IPS DF 6.9 (cell line): Measurements from ENCODE around the gene KAZN.
"Not testable (repeated sequence)": the region's sequence is repeated elsewhere in the genome, so short reads cannot be mapped to it uniquely, and the experiment has no call there.

Source experiments
- DNase-seq: peaks from one replicate; pipeline ENCODE4 v3.0.0-alpha.2; 2013; ENCODE audit warnings: low read depth, low spot score
- H3K27ac ChIP-seq: one replicate; pipeline ENCODE4 v1.5.1; 2013; ENCODE audit warnings: low read length, control low read depth
- H3K27me3 ChIP-seq: 2 replicates; pipeline ENCODE4 v1.6.1; 2013; ENCODE audit warnings: mild to moderate bottlenecking, low read length; ENCODE audit not compliant: control insufficient read depth, insufficient read depth
- H3K36me3 ChIP-seq: 2 replicates; pipeline ENCODE4 v1.6.1; 2013; ENCODE audit warnings: low read length; ENCODE audit not compliant: control insufficient read depth, insufficient read depth
- H3K4me1 ChIP-seq: 2 replicates; pipeline ENCODE4 v1.6.1; 2013; ENCODE audit warnings: low read length; ENCODE audit not compliant: control insufficient read depth, insufficient read depth
- H3K4me3 ChIP-seq: 2 replicates; pipeline ENCODE4 v1.5.1; 2013; ENCODE audit warnings: mild to moderate bottlenecking, low read length
- H3K9me3 ChIP-seq: 2 replicates; pipeline ENCODE4 v1.6.1; 2013; ENCODE audit warnings: low read length, inconsistent platforms; ENCODE audit not compliant: control insufficient read depth, insufficient read depth
- WGBS: extraction: QIAGEN DNeasy Blood & Tissue Kit; methylation state at CpG from one replicate; pipeline ENCODE4 v1.1.7; 2013; ENCODE audit warnings: mixed read lengths, missing lambda C conversion rate; ENCODE audit not compliant: insufficient read length, insufficient coverage; 5-methylcytosine and 5-hydroxymethylcytosine counted together

Gene KAZN

DNA sequence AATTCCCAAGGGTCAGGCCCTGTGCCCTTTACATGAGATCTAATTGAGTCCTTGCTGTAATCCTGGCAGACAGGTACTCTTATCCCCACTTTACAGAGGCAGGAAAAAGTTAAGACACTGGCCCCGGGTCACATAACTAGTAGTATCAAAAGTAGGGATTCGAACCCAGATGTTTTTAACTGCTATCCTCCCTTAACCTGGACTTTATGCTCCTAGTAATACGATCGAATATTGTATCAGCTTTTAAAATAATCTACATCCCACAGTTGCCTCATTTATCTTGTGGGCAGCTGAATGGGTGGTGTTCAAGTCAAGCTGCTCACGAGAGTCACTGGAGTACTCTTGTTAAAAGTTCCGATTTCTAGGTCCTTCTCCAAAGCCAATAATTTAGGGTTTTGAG lies 529.6 kb downstream of the KAZN start:
- no peaks in the 10 kb centered on the region for H3K36me3 ChIP-seq
- no peaks in the 10 kb centered on the region for H3K27me3 ChIP-seq
- WGBS = no CpG with 5 or more reads among the region's 6 CpGs
- no peak overlapping the region for H3K4me3 ChIP-seq
- no peaks in the 10 kb centered on the region for H3K4me1 ChIP-seq
- DNase-seq = no peak
- no peaks in the 10 kb centered on the region for H3K9me3 ChIP-seq
- H3K27ac ChIP-seq = no peak overlapping the region

- H3K9me3 ChIP-seq = no peaks in the 10 kb centered on the region
- no peaks in the 10 kb centered on the region for H3K27me3 ChIP-seq
- H3K27ac ChIP-seq = no peak overlapping the region
- H3K4me3 ChIP-seq = no peak overlapping the region
- H3K4me1 ChIP-seq = no peaks in the 10 kb centered on the region
- no CpG with 5 or more reads among the region's 18 CpGs for WGBS
- H3K36me3 ChIP-seq = no peaks in the 10 kb centered on the region
- DNase-seq = no peak
These were observed 530.2 kb downstream of the KAZN start for GRCh38 chr1:15128520-15129313.

DNA sequence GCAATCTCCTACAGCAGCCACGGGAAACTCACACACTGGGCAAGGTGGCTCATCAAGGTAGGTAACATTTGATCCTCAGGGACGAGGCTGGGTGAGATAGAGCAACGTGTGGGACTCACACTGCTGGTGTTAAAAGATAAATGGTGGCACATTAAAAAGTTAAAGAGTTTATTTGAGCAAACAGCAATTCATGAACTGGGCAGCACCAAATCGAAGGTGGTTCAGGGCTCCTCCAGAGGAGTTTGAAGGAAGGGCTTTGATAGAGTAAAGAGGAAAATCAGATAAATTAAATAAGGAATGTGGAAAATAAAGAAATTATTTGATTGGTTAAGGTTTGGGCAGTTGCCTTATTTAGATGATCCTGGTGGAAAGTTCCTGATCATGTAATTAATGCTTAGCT lies 531.5 kb downstream of the KAZN start:
- no peaks in the 10 kb centered on the region for H3K36me3 ChIP-seq
- H3K9me3 ChIP-seq = no peaks in the 10 kb centered on the region
- 0 out of 2 replicates have a peak, but pooled peaks cover 1% of the 10 kb centered on the region for H3K4me1 ChIP-seq
- no peak overlapping the region for H3K4me3 ChIP-seq
- no peak overlapping the region for H3K27ac ChIP-seq
- no peak for DNase-seq
- no CpG with 5 or more reads among the region's 4 CpGs for WGBS
- H3K27me3 ChIP-seq = no peaks in the 10 kb centered on the region

GRCh38 chr1:15130607-15131006 lies 532.1 kb downstream of the KAZN start:
- Histone ChIP-seq H3K27me3 (no peaks in the 10 kb centered on the region), H3K36me3 (no peaks in the 10 kb centered on the region), H3K4me3 (no peak overlapping the region), H3K4me1 (0 out of 2 replicates have a peak, but pooled peaks cover 1% of the 10 kb centered on the region), H3K9me3 (no peaks in the 10 kb centered on the region), H3K27ac (no peak overlapping the region)
- DNase-seq = no peak
- WGBS = no CpG with 5 or more reads among the region's 3 CpGs

- DNase-seq = no peak
- 0 out of 2 replicates have a peak, but pooled peaks cover 1% of the 10 kb centered on the region for H3K4me1 ChIP-seq
- no CpG with 5 or more reads among the region's 2 CpGs for WGBS
- H3K27ac ChIP-seq = no peak overlapping the region
- no peaks in the 10 kb centered on the region for H3K9me3 ChIP-seq
- H3K36me3 ChIP-seq = no peaks in the 10 kb centered on the region
- no peaks in the 10 kb centered on the region for H3K27me3 ChIP-seq
- H3K4me3 ChIP-seq = no peak overlapping the region
These were observed 534.5 kb downstream of the KAZN start for GRCh38 chr1:15132965-15133364.

DNA sequence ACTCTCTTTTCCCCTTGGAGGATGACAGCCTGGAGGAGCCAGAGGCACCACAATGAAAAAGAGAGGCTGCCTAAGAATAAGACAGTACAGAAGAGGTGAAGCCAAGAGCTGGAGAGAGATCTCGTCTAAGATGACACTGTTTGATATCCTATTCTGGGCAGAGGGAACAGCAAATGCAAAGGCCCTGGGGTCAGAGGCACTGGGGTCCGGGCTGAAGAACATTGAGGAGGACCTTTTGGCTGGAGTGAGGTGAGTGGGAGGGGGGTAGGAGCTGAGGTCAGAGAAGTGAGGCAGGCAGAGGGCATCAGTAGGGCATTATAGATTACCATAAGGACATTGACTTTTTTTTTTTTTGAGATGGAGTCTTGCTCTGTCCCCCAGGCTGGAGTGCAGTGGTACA lies 535.8 kb downstream of the KAZN start:
- H3K4me3 ChIP-seq = no peak overlapping the region
- DNase-seq = no peak
- WGBS = no CpG with 5 or more reads among the region's 2 CpGs
- no peaks in the 10 kb centered on the region for H3K36me3 ChIP-seq
- H3K27me3 ChIP-seq = no peaks in the 10 kb centered on the region
- H3K4me1 ChIP-seq = 0 out of 2 replicates have a peak, but pooled peaks cover 1% of the 10 kb centered on the region
- H3K9me3 ChIP-seq = no peaks in the 10 kb centered on the region
- H3K27ac ChIP-seq = no peak overlapping the region

DNA sequence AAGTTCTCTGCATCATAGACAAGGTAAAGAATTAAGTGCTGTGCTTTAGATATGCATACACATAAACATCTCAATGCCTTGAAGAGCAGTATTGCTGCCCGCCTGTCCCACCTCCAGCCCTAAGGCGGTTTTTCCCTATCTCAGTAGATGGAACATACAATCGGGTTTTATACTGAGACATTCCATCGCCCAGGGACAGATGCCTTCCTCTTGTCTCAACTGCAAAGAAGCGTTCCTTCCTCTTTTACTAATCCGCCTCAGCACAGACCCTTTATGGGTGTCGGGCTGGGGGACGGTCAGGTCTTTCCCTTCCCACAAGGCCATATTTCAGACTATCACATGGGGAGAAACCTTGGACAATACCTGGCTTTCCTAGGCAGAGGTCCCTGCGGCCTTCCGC lies 537.1 kb downstream of the KAZN start:
- not testable (repeated sequence) for H3K4me1 ChIP-seq, DNase-seq, H3K9me3 ChIP-seq, H3K27ac ChIP-seq, H3K4me3 ChIP-seq, H3K36me3 ChIP-seq, H3K27me3 ChIP-seq
- WGBS = no CpG with 5 or more reads among the region's 10 CpGs

DNA sequence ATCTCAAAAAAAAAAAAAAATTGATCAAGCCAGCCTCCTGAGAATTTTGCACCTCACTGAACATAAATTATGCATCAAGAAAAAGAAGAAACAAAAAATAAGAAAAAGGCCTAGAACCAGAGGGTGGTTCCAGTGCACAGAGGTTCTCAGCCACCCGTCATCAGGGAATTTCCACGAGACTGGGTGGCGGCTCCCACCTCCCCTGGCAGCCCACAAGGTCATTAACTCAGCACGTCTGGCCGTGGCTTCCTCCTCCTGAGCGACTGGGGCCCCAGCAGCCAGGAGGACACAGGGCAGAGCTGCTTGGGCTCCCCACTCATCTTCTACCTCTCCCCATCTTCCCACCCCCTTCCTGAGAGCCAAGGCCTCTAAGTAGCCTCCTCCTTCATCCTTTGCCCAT lies 539.3 kb downstream of the KAZN start:
- Histone ChIP-seq H3K27ac (no peak overlapping the region), H3K36me3 (no peaks in the 10 kb centered on the region), H3K27me3 (no peaks in the 10 kb centered on the region), H3K4me3 (no peak overlapping the region), H3K4me1 (0 out of 2 replicates have a peak, but pooled peaks cover 1% of the 10 kb centered on the region), H3K9me3 (no peaks in the 10 kb centered on the region)
- no peak for DNase-seq
- WGBS = no CpG with 5 or more reads among the region's 6 CpGs

DNA sequence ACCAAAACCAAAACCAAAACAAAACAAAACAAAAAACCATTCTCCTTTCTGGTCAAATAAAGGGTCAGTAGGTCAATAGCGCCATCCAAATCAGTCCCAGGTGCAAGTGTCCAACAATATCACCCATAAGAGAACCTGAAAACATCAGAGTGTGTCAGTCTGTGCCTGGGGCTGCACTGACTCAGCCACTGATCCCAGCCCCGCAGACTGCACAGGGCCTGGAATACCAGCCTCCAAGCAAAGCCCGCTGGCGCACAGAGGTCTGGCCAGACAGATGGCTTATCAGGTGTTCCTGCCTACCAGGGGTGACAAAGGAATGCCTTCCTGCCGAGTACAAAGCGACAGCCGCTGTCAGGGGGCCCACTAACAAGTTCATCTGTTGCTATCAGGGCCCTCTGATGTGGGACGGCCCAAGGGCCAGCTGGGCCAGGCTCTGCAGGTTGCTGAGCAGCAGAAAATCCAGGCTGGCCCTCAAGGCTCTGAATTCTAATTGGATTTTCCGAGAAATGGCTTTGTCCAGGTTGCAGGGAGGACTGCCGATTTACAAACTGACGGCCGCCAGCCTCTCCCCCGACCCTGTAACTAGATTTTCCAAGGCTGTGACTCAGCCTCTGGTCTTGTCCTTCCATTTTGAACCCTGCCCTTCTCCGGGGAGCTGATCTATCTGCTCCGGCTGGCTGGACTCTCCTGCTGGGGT lies 541.3 kb downstream of the KAZN start:
- no peak for DNase-seq
- Histone ChIP-seq H3K27ac (no peak overlapping the region), H3K4me1 (0 out of 2 replicates have a peak, but pooled peaks cover 1% of the 10 kb centered on the region)

DNA sequence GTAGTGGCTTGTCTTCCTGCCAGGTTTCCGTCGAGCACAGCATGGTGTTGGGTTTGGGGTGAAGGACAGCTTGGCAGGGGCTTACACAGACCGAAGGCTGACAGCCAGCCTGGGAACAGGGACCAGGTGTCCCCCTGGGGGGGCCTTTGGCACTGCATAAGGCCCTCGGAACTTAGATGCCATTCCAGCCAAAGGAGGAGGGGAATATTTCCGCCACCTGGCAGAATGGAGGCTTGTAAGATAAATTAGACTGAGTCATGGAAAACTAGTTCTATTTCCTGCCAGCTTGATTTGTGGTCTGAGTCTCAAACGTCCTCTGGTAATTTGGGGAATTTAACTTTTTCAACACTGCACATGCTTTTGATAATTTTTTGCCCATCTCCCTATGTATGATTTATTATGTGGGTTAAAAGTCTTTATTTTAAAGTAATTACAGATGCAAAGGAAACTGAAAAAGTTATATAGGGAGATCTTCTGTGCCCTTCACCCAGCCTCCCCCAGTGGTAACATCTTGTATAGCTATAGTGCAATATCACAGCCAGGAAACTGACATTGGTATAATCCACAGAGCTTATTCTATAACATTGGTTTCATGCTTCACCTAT lies 543.6 kb downstream of the KAZN start:
- H3K27me3 ChIP-seq = no peaks in the 10 kb centered on the region
- H3K27ac ChIP-seq = no peak overlapping the region
- H3K36me3 ChIP-seq = no peaks in the 10 kb centered on the region
- no peaks in the 10 kb centered on the region for H3K9me3 ChIP-seq
- no peak for DNase-seq
- no peaks in the 10 kb centered on the region for H3K4me1 ChIP-seq
- WGBS = no CpG with 5 or more reads among the region's 6 CpGs
- H3K4me3 ChIP-seq = no peak overlapping the region

More for the DNA sequence above, 541.3 kb downstream of the KAZN start:
- no peaks in the 10 kb centered on the region for H3K27me3 ChIP-seq
- WGBS = no CpG with 5 or more reads among the region's 15 CpGs
- H3K36me3 ChIP-seq = no peaks in the 10 kb centered on the region
- no peak overlapping the region for H3K4me3 ChIP-seq
- H3K9me3 ChIP-seq = no peaks in the 10 kb centered on the region
